Raji (cell line): Measurements from ENCODE around the gene UCK2.

Experiments
- POLR2A ChIP-seq: IDR thresholded peaks from 2 replicates; pipeline ENCODE4 v1.6.1; 2011; ENCODE audit warnings: low read depth, low read length, control low read depth; ENCODE audit not compliant: insufficient read depth

UCK2 gene

GRCh38 chr1:165894591-165894990 lies 67.2 kb downstream of the UCK2 start:
- no peak for TF ChIP-seq POLR2A

- TF ChIP-seq POLR2A, result no peak
Observed at GRCh38 chr1:165895451-165895871, 68.0 kb downstream of the UCK2 start.

GRCh38 chr1:165896277-165896676 lies 68.9 kb downstream of the UCK2 start:
- TF ChIP-seq POLR2A, result no peak

GRCh38 chr1:165897326-165898303 lies 70.2 kb downstream of the UCK2 start:
- TF ChIP-seq POLR2A, result no peak

- no peak for TF ChIP-seq POLR2A
Observed at GRCh38 chr1:165898837-165899236, 71.4 kb downstream of the UCK2 start.

- TF ChIP-seq POLR2A, result no peak
Observed at GRCh38 chr1:165899461-165899941, 72.1 kb downstream of the UCK2 start.

- no peak for TF ChIP-seq POLR2A
Observed at GRCh38 chr1:165900576-165901380, 73.4 kb downstream of the UCK2 start.

GRCh38 chr1:165902565-165902964 lies 75.2 kb downstream of the UCK2 start:
- no peak for TF ChIP-seq POLR2A

GRCh38 chr1:165903672-165904071 lies 76.3 kb downstream of the UCK2 start:
- TF ChIP-seq POLR2A, result no peak

- TF ChIP-seq POLR2A, result no peak
Observed at GRCh38 chr1:165904948-165905347, 77.5 kb downstream of the UCK2 start.

GRCh38 chr1:165905853-165906252 lies 78.4 kb downstream of the UCK2 start:
- TF ChIP-seq POLR2A, result no peak

GRCh38 chr1:165907256-165907857 lies 79.9 kb downstream of the UCK2 start:
- no peak for TF ChIP-seq POLR2A

GRCh38 chr1:165910764-165911421 lies 83.5 kb downstream of the UCK2 start:
- no peak for TF ChIP-seq POLR2A

- TF ChIP-seq POLR2A, result no peak
Observed at GRCh38 chr1:165911609-165912281, 84.3 kb downstream of the UCK2 start.
